ENCODE data around the gene ME2.

GRCh38 chr18:50880119-50880465 is 1.2 kb downstream of the ME2 start:
- TF ChIP-seq POLR2AphosphoS5 (IDR thresholded peaks at IDR 0.05; ENCODE audit: low read depth, low read length) (no peak), TAF1 (IDR thresholded peaks at IDR 0.05; ENCODE audit: borderline replicate concordance, insufficient read depth, low read length) (no peak)
- TF ChIP-seq, protein P1, sequence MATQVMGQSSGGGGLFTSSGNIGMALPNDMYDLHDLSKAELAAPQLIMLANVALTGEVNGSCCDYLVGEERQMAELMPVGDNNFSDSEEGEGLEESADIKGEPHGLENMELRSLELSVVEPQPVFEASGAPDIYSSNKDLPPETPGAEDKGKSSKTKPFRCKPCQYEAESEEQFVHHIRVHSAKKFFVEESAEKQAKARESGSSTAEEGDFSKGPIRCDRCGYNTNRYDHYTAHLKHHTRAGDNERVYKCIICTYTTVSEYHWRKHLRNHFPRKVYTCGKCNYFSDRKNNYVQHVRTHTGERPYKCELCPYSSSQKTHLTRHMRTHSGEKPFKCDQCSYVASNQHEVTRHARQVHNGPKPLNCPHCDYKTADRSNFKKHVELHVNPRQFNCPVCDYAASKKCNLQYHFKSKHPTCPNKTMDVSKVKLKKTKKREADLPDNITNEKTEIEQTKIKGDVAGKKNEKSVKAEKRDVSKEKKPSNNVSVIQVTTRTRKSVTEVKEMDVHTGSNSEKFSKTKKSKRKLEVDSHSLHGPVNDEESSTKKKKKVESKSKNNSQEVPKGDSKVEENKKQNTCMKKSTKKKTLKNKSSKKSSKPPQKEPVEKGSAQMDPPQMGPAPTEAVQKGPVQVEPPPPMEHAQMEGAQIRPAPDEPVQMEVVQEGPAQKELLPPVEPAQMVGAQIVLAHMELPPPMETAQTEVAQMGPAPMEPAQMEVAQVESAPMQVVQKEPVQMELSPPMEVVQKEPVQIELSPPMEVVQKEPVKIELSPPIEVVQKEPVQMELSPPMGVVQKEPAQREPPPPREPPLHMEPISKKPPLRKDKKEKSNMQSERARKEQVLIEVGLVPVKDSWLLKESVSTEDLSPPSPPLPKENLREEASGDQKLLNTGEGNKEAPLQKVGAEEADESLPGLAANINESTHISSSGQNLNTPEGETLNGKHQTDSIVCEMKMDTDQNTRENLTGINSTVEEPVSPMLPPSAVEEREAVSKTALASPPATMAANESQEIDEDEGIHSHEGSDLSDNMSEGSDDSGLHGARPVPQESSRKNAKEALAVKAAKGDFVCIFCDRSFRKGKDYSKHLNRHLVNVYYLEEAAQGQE (IDR thresholded peaks at IDR 0.05; ENCODE audit: insufficient read depth in 1 of 2, low read depth in 2 of 2, low read length in 2 of 2), result no peak
